SK-N-SH (cell line): ENCODE data around the gene CHIC2.

Source experiments
- CHD2 ChIP-seq: fragments of 150-350 bp; IDR thresholded peaks from 2 replicates; pipeline ENCODE4 v1.6.1; 2018; ENCODE audit warnings: low read length; ENCODE audit not compliant: partially characterized antibody
- EP300 ChIP-seq, 2 experiments: IDR thresholded peaks; 2 replicates each; pipeline versions ENCODE4 v1.4.0 to v1.6.1; 2012; ENCODE audit warnings: borderline replicate concordance in 1 of 2, low read depth in 1 of 2, low read length in 1 of 2
- EZH2phosphoT487 ChIP-seq: fragments of 200-600 bp; sonication (generic); IDR thresholded peaks from 2 replicates; pipeline ENCODE4 v1.6.1; 2017; ENCODE audit warnings: low read depth, mixed run types, mild to moderate bottlenecking, antibody characterized with exemption, moderate library complexity, borderline replicate concordance
- JUND ChIP-seq: IDR thresholded peaks from 2 replicates; pipeline ENCODE4 v1.4.0; 2012
- NRF1 ChIP-seq: IDR thresholded peaks from 2 replicates; pipeline ENCODE4 v1.6.1; 2012; ENCODE audit warnings: low read depth, mild to moderate bottlenecking, low read length
- POLR2AphosphoS5 ChIP-seq: IDR thresholded peaks from 2 replicates; pipeline ENCODE4 v1.6.1; 2012; ENCODE audit warnings: low read depth, low read length
- RAD21 ChIP-seq: IDR thresholded peaks from 2 replicates; pipeline ENCODE4 v1.6.1; 2012; ENCODE audit warnings: mild to moderate bottlenecking, low read length
- SMC3 ChIP-seq: IDR thresholded peaks from 2 replicates; pipeline ENCODE4 v1.6.1; 2012; ENCODE audit warnings: low read depth, low read length, improper control_type of control experiment
- TAF1 ChIP-seq: IDR thresholded peaks from 2 replicates; pipeline ENCODE4 v1.6.1; 2012; ENCODE audit warnings: low read depth, mild to moderate bottlenecking, low read length, moderate library complexity, borderline replicate concordance
- YY1 ChIP-seq: IDR thresholded peaks from 2 replicates; pipeline ENCODE4 v1.4.0; 2012; ENCODE audit warnings: low read depth, mild to moderate bottlenecking
- TF ChIP-seq, protein P1 (sequence below): fragments of 200-600 bp; sonication (generic); IDR thresholded peaks from 2 replicates; pipeline ENCODE4 v1.6.1; 2017; ENCODE audit warnings: antibody characterized with exemption, mild to moderate bottlenecking, moderate library complexity
- TF ChIP-seq, protein P2 (sequence below): IDR thresholded peaks from 2 replicates; pipeline ENCODE4; 2012
- TF ChIP-seq, protein P3 (sequence below): IDR thresholded peaks from 2 replicates; pipeline ENCODE4 v1.6.1; 2012; ENCODE audit warnings: mild to moderate bottlenecking, low read depth, low read length, moderate library complexity

GRCh38 chr4:54063737-54064316 lies 578 bp downstream of the CHIC2 start:
- TF ChIP-seq, protein P1, sequence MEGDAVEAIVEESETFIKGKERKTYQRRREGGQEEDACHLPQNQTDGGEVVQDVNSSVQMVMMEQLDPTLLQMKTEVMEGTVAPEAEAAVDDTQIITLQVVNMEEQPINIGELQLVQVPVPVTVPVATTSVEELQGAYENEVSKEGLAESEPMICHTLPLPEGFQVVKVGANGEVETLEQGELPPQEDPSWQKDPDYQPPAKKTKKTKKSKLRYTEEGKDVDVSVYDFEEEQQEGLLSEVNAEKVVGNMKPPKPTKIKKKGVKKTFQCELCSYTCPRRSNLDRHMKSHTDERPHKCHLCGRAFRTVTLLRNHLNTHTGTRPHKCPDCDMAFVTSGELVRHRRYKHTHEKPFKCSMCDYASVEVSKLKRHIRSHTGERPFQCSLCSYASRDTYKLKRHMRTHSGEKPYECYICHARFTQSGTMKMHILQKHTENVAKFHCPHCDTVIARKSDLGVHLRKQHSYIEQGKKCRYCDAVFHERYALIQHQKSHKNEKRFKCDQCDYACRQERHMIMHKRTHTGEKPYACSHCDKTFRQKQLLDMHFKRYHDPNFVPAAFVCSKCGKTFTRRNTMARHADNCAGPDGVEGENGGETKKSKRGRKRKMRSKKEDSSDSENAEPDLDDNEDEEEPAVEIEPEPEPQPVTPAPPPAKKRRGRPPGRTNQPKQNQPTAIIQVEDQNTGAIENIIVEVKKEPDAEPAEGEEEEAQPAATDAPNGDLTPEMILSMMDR = no peak
- no peak for TF ChIP-seq POLR2AphosphoS5
- no peak for TF ChIP-seq JUND
- no peak for TF ChIP-seq SMC3
- TF ChIP-seq EP300 (IDR thresholded peaks at IDR 0.05; ENCODE audit: borderline replicate concordance in 1 of 2, low read depth in 1 of 2, low read length in 1 of 2) = no peak
- TF ChIP-seq NRF1 = no peak
- no peak for TF ChIP-seq RAD21
- TF ChIP-seq TAF1 = no peak
- no peak for TF ChIP-seq YY1
- TF ChIP-seq EZH2phosphoT487 = no peak
- TF ChIP-seq CHD2 = no peak
- TF ChIP-seq, protein P2, sequence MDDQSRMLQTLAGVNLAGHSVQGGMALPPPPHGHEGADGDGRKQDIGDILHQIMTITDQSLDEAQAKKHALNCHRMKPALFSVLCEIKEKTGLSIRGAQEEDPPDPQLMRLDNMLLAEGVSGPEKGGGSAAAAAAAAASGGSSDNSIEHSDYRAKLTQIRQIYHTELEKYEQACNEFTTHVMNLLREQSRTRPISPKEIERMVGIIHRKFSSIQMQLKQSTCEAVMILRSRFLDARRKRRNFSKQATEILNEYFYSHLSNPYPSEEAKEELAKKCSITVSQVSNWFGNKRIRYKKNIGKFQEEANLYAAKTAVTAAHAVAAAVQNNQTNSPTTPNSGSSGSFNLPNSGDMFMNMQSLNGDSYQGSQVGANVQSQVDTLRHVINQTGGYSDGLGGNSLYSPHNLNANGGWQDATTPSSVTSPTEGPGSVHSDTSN = no peak
- TF ChIP-seq, protein P3, sequence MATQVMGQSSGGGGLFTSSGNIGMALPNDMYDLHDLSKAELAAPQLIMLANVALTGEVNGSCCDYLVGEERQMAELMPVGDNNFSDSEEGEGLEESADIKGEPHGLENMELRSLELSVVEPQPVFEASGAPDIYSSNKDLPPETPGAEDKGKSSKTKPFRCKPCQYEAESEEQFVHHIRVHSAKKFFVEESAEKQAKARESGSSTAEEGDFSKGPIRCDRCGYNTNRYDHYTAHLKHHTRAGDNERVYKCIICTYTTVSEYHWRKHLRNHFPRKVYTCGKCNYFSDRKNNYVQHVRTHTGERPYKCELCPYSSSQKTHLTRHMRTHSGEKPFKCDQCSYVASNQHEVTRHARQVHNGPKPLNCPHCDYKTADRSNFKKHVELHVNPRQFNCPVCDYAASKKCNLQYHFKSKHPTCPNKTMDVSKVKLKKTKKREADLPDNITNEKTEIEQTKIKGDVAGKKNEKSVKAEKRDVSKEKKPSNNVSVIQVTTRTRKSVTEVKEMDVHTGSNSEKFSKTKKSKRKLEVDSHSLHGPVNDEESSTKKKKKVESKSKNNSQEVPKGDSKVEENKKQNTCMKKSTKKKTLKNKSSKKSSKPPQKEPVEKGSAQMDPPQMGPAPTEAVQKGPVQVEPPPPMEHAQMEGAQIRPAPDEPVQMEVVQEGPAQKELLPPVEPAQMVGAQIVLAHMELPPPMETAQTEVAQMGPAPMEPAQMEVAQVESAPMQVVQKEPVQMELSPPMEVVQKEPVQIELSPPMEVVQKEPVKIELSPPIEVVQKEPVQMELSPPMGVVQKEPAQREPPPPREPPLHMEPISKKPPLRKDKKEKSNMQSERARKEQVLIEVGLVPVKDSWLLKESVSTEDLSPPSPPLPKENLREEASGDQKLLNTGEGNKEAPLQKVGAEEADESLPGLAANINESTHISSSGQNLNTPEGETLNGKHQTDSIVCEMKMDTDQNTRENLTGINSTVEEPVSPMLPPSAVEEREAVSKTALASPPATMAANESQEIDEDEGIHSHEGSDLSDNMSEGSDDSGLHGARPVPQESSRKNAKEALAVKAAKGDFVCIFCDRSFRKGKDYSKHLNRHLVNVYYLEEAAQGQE = no peak
